Activated T-cell treated with anti-CD3 and anti-CD28 coated beads for 24 hours (primary cell): Measurements from ENCODE around the gene RUNX1.

Experiments used
- DNase-seq: peaks from one replicate; pipeline ENCODE4 v3.0.0-alpha.2; 2020; ENCODE audit warnings: low read depth

The RUNX1 gene

DNA sequence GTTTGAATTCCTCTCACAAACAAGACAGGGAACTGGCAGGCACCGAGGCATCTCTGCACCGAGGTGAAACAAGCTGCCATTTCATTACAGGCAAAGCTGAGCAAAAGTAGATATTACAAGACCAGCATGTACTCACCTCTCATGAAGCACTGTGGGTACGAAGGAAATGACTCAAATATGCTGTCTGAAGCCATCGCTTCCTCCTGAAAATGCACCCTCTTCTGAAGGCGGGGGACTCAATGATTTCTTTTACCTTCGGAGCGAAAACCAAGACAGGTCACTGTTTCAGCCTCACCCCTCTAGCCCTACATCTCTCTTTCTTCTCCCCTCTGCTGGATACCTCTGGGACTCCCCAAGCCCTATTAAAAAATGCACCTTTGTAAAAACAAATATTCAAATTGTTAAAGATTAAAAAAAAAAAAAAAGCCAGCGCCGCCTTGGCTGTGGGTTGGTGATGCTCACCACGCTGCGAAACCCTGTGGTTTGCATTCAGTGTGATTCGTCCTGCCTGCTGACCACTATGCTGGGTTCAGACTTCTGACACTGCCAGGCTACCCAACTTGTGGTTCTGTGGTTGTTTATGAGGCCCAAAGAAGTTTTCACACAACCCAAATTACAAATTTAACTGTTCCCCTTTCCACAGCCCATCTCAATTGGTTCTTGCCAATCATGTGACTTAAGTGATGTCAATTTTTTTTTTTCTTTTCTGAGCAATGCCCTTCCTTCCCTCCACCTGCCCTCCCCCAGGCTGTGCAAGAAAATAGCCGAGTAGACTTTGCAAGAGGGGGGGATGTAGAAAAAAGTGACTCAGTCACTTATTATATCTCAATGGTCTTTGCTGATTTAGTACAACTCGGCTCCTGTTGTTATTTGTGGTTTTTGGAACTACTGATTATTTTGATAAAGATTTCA lies at the start of gene RUNX1:
Gene RUNX1 (minus strand): TSS at position 597 of the 912 bp plus-strand sequence.
- peak; percentile 77 for DNase-seq

DNA sequence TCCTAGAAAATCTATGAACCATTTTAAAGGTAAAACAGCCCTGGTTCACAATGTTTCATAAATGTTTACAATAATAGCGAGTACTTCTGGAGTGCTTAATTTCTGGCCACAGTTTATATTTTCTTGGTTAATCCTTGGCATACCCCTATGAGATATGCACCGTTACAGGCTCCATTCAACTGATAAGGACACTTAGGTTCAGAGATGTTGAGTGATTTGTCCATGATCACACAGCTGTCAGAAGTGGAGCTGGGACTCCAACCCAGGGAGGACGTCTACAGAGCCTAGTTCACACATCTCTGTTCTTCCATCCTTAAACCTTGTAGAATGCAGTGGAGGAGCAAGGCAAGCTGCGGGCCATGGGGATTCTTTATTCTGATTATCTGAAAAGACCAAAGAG lies 48.4 kb upstream of the RUNX1 start:
- no peak for DNase-seq

DNA sequence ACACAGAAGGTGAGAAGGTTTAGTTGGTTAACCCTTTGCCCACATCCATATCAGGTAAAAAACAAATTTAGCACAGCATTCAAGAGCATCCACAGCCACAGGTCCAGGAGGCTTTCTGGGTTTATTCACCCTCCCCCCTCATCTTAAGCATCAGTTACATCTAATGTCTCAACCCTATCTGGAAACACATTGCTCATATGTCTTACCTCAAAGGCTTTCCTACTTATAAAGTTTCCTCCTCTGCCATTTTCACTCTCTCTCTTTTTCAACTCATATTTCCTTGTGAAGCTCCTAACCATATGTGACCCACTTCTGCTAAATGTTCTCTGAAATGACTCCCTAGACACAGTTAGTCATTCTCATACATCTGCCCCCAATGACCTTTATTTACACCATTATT lies 47.9 kb upstream of the RUNX1 start:
- DNase-seq = no peak

DNA sequence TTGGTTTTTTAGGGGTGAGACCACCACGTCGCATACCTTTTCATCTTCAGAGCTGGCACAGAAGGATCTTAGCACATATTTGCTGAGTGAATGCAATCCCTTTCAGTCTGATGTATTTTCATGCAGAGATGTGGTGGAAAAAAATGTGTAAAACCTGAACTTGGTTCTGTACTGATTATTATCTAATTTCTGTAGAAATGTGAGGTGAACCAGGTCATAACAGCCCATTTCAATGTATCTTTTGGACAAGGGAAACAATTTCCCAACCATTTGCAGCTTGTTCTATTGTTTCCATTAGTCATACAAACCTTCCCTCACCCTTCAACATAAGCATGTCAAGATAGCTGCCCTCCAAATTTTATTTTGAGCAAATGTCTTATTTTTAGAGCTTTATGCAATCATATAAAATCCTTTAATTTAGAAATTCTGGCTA lies 46.8 kb upstream of the RUNX1 start:
- no peak for DNase-seq

DNA sequence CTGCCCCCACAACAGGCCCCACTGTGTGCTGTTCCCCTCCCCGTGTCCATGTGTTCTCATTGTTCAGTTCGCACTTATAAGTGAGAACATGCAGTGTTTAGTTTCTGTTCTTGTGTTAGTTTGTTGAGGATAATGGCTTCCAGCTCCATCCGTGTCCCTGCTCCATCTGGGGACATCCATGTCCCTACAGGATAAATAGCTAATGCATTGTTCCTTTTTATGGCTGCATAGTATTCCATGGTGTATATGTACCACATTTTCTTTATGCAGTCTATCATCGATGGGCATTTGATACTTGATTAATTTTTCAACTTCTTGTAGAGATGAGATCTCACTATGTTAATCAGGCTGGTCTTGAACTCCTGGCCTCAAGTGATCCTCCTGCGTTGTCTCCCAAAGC lies 44.4 kb upstream of the RUNX1 start:
- DNase-seq = no peak

DNA sequence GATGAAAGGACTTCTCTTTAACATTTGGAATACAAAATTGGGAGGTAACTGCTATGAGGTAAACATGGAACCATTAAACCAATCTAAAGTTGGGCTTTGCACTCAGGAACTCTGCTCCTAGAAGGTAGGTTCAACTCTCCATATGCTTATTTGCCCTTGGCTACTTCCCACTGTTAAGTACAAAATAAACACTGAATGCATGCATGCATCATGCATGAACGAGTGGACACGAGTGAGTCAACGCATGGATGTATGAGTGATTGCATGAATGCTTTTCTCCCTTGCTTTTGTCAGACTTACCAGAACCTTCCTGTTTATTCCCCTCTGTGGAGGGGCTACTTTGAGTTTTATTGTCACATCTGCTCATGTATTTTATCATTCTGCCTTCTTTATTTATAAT lies 42.4 kb upstream of the RUNX1 start:
- no peak for DNase-seq

DNA sequence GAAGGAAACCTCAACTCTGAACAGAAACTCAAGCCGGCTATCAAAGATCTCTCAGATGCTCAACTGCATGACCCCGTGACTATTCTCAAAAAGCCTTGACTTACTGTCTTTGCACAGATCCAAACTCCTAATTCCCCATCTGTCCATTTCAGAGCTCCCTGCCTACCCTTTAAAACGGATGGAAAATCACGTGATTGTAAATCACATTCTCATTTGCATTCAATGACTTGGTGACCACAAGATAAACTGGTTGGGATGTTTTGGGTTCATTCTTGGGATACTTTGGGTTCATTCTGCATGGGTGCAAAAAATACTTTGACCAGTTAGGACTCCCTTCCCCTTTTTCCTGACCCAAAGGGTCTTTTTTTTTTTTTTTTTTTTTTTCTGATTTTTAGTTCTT lies 41.3 kb upstream of the RUNX1 start:
- no peak for DNase-seq

DNA sequence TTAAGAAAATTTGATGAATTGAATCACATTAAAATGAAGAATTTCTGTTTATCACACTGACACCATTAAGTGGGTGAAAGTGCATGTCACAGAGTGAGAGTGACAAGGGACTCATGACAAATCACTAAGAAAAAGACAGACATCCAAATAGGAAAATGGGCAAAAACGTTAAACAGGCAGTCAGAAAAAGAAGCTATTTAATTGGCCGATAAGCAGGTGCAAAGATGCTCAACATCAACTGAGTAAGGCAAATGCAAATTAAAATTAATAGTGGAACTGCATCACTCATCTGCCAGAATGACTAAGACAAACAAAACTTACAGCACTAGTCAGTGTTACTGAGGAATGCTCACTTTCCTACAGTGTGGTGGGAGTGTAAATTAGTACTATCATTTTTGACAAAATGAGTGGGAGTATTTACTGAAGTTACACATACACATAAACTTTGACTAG lies 39.2 kb upstream of the RUNX1 start:
- DNase-seq = no peak

DNA sequence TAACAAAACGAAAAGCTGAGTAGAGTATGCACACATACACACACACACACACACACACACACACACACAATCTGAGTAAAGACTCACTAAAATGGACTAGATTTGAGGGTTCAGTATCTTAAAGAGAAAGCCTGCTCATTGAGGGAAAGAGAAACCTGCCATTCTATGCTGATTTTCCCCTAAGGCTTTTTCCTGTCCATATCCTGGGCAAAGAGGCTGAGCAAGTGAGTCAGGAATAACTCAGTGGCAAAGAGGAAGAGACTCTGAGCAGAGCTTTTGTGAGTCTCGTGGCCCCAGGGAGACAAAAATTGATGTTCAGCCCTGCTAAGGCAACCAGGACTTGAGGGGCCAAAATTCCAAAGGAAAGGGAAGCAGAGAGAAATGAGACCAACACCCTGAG lies 37.3 kb upstream of the RUNX1 start:
- DNase-seq = no peak

DNA sequence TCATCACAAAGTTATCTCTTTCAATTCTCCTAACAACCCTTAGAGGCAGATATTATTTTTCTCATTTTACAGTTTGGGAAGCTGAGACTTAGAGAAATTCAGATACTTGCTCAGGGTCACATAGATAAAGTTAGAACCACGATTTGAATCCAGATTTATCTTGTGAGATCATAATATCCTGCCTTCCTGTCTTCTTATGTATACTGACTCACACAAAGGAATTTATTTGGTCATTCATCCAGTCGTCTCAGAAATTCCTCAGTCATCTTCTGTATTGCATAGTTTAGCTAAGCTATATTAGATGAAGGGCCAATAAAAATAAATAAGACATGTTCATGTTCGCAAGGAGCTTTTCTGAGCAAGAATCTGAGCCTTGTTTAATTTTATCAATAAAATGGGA lies 35.8 kb upstream of the RUNX1 start:
- DNase-seq = no peak

DNA sequence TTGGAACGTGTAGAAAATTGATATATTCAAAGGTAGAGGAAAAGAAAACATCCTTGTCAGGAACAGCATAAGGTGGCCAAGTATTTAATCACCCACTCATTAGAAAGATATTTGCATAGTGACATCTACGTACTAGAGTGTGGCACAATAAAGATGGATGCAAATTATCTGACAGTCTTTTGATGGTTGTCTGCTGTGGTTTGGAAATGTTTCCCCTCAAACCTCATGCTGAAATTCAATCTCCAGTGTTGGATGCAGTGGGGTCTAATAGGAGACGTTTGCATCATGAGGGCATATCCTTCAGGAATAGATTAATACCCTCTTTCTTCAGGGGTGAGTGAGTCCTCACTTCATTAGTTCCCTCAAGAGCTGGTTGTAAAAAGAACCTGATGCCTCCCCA lies 34.1 kb upstream of the RUNX1 start:
- DNase-seq = no peak

DNA sequence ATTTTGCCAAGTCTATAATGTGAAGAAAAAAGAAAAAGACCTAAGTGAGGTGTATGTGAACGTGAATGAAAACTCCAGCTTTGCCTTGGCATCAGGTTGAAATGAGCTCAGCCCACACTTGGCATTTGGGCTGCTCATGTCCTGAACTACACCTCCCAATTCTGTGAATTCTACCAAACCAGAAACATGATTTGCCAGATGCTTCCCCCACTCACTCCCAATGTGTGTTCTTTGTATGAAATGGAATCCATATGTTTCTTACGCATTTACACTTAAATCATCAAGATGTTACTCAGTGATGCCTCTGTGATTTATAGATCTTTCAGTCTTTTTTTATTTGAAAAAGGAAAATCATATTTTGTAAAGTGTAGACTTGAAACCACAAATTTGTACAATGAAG lies 32.8 kb upstream of the RUNX1 start:
- DNase-seq = no peak

DNA sequence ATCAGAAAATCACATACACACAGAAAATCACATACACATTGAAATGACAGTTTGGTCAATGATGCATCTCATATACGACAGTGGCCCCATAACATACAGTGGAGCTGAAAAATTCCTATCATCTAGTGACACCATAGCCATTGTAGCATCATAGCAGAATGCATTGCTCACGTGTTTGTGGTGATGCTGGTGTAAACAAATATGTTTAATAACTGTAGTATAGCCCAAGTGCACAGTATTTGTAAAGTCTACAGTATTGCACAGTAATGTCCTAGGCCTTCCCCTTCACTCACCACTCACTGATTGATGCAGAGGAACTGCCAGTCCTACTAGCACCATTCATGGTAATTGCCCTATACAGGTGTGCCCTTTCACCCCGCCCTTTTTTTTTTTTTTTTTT lies 30.1 kb upstream of the RUNX1 start:
- no peak for DNase-seq

DNA sequence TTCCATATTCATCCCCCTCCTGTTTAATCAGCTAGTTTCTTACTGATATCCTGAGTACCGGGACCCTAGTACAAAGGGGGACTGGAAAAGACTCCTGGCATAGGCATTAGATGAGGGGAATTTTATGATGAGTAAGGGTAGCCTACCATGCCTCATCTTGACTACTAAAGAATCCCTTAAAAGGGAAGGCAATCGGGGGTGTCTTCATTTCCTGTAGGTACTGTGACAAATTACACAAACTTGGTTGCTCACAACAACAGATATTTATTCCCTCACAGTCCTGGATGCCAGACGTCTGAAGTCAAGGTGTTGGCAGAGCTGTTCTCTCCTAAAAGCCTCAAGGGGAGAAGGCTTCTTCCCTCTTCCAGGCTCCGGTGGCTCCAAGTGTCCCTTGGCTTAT lies 28.9 kb upstream of the RUNX1 start:
- no peak for DNase-seq

DNA sequence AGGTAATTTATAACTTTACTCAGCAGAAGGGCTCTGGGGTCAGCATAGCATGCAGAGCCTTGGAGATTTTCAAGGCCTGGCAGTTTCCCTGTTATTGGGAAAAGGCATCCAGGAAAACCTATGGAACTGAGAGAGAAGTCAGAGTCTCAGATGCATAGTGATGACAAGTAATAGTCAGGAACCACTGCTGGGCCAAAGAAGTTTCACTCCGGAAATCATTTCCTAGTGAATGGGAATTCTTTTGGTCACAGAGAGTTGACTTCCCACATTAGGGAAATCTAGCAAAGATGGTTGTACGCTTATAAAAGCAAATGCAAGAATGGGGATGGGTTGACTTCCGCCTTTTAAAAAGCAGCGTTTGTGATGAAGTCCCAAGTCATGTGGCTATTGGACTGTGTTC lies 28.4 kb upstream of the RUNX1 start:
- DNase-seq = no peak

DNA sequence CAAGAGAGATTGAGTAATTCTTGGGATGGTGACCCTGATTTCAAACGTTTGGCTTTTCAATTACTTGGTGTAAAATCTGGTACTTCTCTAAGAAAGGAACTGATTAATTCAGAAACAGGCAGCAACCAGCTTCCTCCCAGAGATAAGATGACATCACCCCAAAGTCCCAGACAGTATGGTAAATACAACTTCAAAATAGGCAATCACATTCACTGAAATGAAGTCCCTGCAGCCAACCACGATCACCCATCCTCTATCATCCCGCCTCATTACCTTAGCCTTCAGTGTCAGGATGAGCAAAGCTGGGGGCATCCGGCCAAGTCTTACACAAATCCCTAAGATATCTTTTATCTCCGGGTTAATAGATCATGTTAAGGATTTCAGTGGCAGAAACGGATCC lies 26.4 kb upstream of the RUNX1 start:
- no peak for DNase-seq

DNA sequence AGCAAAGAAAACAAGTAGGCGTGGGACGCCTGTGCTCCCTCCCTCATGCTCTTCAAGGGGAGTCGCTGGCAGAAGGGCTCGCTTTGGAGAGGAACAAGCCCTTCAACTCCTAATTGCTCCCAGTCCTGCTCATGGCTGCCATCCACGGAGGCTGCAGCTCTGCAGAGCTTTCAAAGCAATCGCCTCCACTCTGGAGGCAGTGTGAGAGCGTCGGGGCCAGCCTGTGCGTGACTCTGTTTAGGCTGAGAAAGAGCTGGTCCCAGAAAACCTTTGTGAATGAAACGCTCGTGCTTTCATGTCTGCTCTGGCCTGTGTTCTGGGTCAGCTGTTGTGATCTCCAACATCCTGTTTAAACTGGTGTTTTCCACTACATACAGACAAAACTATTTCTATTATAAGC lies 23.9 kb upstream of the RUNX1 start:
- no peak for DNase-seq

DNA sequence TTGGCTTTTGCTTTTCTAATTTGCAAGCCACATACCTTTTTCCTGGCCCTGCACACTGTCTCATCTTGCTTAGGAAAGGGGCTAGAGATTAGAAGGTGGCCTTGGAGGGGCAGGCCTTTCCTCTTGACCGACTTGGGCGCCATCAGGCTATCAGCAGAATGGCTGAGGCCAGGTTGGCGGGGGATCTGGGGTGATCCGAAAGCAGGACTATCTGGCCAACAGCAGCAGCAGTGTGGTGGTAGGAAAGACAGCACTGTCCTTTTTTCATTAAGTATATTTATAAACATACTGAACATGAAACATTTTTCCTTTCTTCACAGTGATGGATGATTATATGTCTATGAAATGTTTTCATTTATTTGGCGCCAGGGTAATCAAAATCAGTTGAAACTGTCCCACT lies 23.5 kb upstream of the RUNX1 start:
- no peak for DNase-seq

DNA sequence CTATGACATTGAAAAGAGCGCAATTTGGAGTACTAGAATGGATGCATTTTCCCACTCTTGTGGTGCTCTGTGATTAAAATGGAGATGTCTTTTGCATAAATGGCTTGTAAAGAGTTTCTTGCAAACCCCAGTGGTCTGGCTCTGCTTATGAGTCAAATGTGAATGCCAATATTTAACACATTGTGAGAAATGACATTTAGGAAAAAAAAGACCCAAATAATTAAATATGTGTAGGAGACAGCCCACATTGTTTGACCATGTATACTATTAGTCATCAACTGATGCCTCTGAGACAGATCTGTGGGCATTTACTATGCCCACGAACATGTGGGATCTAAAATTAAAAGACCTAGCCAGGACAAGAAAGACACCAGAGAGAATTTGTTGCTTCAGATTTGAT lies 22.2 kb upstream of the RUNX1 start:
- DNase-seq = no peak

DNA sequence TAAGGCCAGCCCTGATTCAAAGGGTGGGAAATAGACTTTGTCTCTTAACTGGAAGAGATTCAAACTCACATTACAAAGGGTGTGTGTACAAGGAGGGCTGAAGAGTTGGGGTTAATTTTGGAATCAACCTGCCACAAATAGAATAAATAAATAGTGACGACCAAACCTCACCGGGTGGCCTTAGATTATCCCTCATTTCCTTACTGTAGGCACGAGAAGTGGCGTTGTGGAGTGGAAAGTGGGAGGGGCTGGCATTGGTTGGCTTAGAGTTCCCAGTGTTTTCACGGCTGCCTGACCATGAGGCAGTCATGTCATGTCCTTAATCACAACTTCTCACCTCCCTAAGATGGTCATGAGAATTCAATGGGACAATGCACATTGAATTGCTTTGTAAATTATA lies 21.3 kb upstream of the RUNX1 start:
- DNase-seq = no peak

DNA sequence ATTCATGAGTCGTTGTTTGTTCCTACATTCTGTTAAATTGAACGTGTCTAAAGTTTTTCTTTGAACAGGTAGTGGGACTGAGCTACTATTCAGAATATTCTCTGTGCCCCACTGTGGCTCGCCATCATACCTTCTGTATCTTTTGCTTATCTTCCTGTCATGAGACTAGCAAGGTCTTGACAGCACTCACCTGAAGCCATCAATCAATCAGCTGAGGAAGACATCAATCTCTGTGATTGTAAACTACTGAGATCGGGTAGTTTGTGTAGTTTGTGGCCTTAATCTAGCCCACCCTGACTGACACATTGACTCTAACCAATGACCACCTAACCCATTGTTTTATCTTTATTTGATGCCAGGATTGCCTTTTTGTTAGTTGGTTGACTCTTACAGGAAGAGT lies 17.7 kb upstream of the RUNX1 start:
- DNase-seq = no peak

DNA sequence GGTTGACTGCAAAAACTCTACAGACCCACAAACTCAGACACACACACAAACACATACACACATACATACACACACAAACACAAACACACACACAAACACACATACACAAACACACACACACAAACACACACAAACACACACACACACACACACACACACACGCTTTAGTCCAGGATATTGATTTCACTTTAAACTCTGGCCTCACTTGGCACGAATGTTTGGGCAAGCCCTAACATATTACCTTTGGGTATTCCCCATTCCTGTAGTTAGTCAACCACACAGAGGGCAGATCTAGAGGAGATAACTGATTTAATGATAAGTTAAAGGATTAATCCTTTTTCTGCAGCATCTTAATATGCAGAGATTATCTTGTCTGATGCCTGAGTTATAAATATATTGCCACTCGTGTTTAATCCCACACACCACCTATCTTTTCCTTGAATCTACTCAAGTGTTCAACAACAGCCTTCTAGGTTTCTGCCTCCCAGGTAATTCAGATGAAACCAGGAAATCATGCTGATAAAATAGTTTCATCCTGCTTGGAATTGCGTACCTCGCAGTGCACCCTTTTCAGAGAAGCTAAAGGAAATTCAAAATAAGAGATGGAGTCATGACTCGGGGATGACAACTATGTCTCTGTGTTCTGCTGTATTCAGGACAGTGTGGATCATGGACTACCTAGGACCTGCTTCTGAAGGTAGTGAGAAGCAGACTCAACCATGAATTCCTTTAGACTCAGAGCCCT lies 14.5 kb upstream of the RUNX1 start:
- DNase-seq = no peak

DNA sequence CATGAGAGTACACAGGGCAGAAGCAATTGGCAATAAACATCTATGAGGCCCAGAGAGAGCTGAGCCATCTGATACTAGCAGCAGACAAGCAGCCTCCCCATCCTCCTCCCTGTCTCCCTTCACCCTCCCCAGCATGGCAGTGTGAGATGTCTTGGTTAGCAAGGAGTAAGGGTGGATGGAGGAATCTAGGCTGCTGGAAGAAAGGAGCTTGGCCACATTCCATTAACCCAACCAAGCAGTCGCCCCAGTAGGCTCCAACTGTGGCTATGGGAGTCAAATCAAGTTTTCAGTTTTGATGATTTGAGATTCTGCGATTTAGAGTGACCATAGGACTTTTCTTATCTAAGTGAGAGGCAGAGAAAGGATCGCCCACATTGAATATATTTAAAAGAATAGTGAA lies 12.9 kb upstream of the RUNX1 start:
- no peak for DNase-seq
